Measurements from ENCODE around the gene MYD88. TPM values are rescaled to one million over a fixed set of nuclear protein-coding genes. Genes with fewer than 3 reads are reported as not detected.

Gene MYD88
- total and polyA plus RNA-seq, 9 of the 15 experiments (the other 6 are each of a cell fraction or from before 2014, with no cell fraction given), result 3.2 to 47.3 (median 27.6) TPM

GRCh38 chr3:38163117-38163840 lies 24.8 kb downstream of the MYD88 start (continued):
- TF ChIP-seq ZBTB49 (CRISPR knock-in tag; IDR thresholded peaks at IDR 0.05; ENCODE audit: borderline replicate concordance) (no peak), MEIS2 (IDR thresholded peaks at IDR 0.05; ENCODE audit: partially characterized antibody) (peak; percentile 58), TBP (optimal IDR thresholded peaks at IDR 0.05; ENCODE audit: low read depth, low read length) (no peak), MTA2 (IDR thresholded peaks at IDR 0.05; ENCODE audit: low read depth) (no peak), ZNF140 (CRISPR knock-in tag; IDR thresholded peaks at IDR 0.05) (no peak), STAG1 (CRISPR knock-in tag; IDR thresholded peaks at IDR 0.05; ENCODE audit: borderline replicate concordance) (no peak), SAFB2 (IDR thresholded peaks at IDR 0.05; ENCODE audit: borderline replicate concordance, low read depth, low read length, severe bottlenecking) (no peak), PTRF (tag; IDR thresholded peaks at IDR 0.05) (no peak), HES1 (IDR thresholded peaks at IDR 0.05; ENCODE audit: low read depth) (no peak), DEAF1 (CRISPR knock-in tag; IDR thresholded peaks at IDR 0.05) (no peak), PHTF2 (CRISPR knock-in tag; IDR thresholded peaks at IDR 0.05) (no peak), HNRNPK (IDR thresholded peaks at IDR 0.05; ENCODE audit: low read depth, low read length, poor library complexity, severe bottlenecking) (no peak), ATF4 (CRISPR knock-in tag; IDR thresholded peaks at IDR 0.05) (no peak), IRF2 (CRISPR knock-in tag; IDR thresholded peaks at IDR 0.05) (no peak), ZNF75A (CRISPR knock-in tag; IDR thresholded peaks at IDR 0.05) (no peak), ZNF655 (CRISPR knock-in tag; IDR thresholded peaks at IDR 0.05) (no peak), ZNF239 (CRISPR knock-in tag; IDR thresholded peaks at IDR 0.05) (no peak)
- TF ChIP-seq, protein P1, sequence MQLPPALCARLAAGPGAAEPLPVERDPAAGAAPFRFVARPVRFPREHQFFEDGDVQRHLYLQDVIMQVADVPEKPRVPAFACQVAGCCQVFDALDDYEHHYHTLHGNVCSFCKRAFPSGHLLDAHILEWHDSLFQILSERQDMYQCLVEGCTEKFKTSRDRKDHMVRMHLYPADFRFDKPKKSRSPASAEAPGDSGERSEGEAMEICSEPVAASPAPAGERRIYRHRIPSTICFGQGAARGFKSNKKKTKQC (CRISPR knock-in tag; IDR thresholded peaks at IDR 0.05), result no peak
